ENCODE data around the gene APPL2. TPM values are rescaled to one million over a fixed set of nuclear protein-coding genes. Genes with fewer than 3 reads are reported as not detected.

APPL2 gene
- total and polyA plus RNA-seq, 2 donors (not counting 1 experiment from before 2014, with no cell fraction given), result 20.5 to 58.3 TPM

- WGBS (ENCODE audit: insufficient coverage), result 100% methylated on average over 2 of the region's 6 CpGs
- Mint-ChIP-seq H3K4me3 (no peak overlapping the region), H3K27ac (no peak overlapping the region), H3K9me3 (ENCODE audit: insufficient read depth) (no peaks in the 10 kb centered on the region), H3K4me1 (no peaks in the 10 kb centered on the region), H3K27me3 (peaks cover 20% of the 10 kb centered on the region)
- Histone ChIP-seq H4K20me1 (ENCODE audit: control insufficient read depth, insufficient read depth, low read length, poor library complexity, severe bottlenecking) (no peaks in the 10 kb centered on the region), H3K4me3 (ENCODE audit: control extremely low read depth in 1 of 5, extremely low read depth in 1 of 5, insufficient read depth in 1 of 5, low read depth in 2 of 5, low read length in 4 of 5) (no peak overlapping the region), H3K9ac (ENCODE audit: low read length) (no peak overlapping the region), H3K9me3 (ENCODE audit: control extremely low read depth in 1 of 3, control insufficient read depth in 2 of 3, insufficient read depth in 1 of 3, low read length in 2 of 3) (no peaks in the 10 kb centered on the region), H3K27me3 (replicated peaks in 1 of 4; ENCODE audit: control extremely low read depth in 1 of 4, control insufficient read depth in 3 of 4, insufficient read depth in 4 of 4, low read length in 3 of 4) (no peaks in the 10 kb centered on the region), H3K79me2 (ENCODE audit: control insufficient read depth, insufficient read depth, low read length) (no peaks in the 10 kb centered on the region), H3K4me1 (ENCODE audit: control insufficient read depth in 2 of 2, insufficient read depth in 2 of 2, low read length in 2 of 2) (no peaks in the 10 kb centered on the region), H3K4me2 (replicated peaks; ENCODE audit: low read depth, low read length, poor library complexity, severe bottlenecking) (no peak overlapping the region), H3K36me3 (replicated peaks in 1 of 2; ENCODE audit: control extremely low read depth in 1 of 2, control insufficient read depth in 1 of 2, extremely low read depth in 1 of 2, insufficient read depth in 2 of 2, low read length in 1 of 2) (no peaks in the 10 kb centered on the region), H2AFZ (ENCODE audit: insufficient read depth, low read depth, low read length, poor library complexity, severe bottlenecking) (no peak overlapping the region), H3K27ac (ENCODE audit: low read length in 2 of 2) (no peak overlapping the region)
- intact Hi-C loops (cut with micrococcal nuclease), result no loop called here
- ChIA-PET POLR2A (no interaction called here), CTCF (no interaction called here)
- ATAC-seq (ENCODE audit: low read depth) (no peak), DNase-seq (no peak)
- TF ChIP-seq CTCF (IDR thresholded peaks at IDR 0.05) (no peak), EZH2 (IDR thresholded peaks at IDR 0.05; ENCODE audit: borderline replicate concordance, insufficient read depth, low read depth, low read length, poor library complexity, severe bottlenecking) (no peak)
Observed at GRCh38 chr12:105280966-105281693, 45.2 kb upstream of the APPL2 start.

- peak; percentile 47 for DNase-seq
- no peaks in the 10 kb centered on the region for H3K4me1 Mint-ChIP-seq
- H3K4me1 ChIP-seq (ENCODE audit: control insufficient read depth in 2 of 2, insufficient read depth in 2 of 2, low read length in 2 of 2), result no peaks in the 10 kb centered on the region
- no peaks in the 10 kb centered on the region for H4K20me1 ChIP-seq (ENCODE audit: control insufficient read depth, insufficient read depth, low read length, poor library complexity, severe bottlenecking)
- H3K4me3 ChIP-seq (ENCODE audit: control extremely low read depth in 1 of 5, extremely low read depth in 1 of 5, insufficient read depth in 1 of 5, low read depth in 2 of 5, low read length in 4 of 5), result no peak overlapping the region
- H3K27ac Mint-ChIP-seq, result no peak overlapping the region
- no peak overlapping the region for H2AFZ ChIP-seq (ENCODE audit: insufficient read depth, low read depth, low read length, poor library complexity, severe bottlenecking)
- peaks cover 0 to 1% (median 0%) of the 10 kb centered on the region in 3 donors for H3K9me3 ChIP-seq (ENCODE audit: control extremely low read depth in 1 of 3, control insufficient read depth in 2 of 3, insufficient read depth in 1 of 3, low read length in 2 of 3)
- H3K4me3 Mint-ChIP-seq, result no peak overlapping the region
- intact Hi-C loops (cut with micrococcal nuclease), result loop anchor here (1.0 kb wide), 1 partner anchor 104 kb away; no protein-coding TSS in a partner anchor
- WGBS (ENCODE audit: insufficient coverage), result 57% methylated on average over 1 of the region's 6 CpGs
- H3K27ac ChIP-seq (ENCODE audit: low read length in 2 of 2), result no peak overlapping the region
- H3K27me3 ChIP-seq (replicated peaks in 1 of 4; ENCODE audit: control extremely low read depth in 1 of 4, control insufficient read depth in 3 of 4, insufficient read depth in 4 of 4, low read length in 3 of 4), result no peaks in the 10 kb centered on the region
- ChIA-PET CTCF (interaction anchor here (1.1 to 1.3 kb wide), 3 partner anchors 101 to 105 kb away, joined by 3 to 8 read pairs (median 6); no protein-coding TSS in a partner anchor), POLR2A (no interaction called here)
- ATAC-seq (ENCODE audit: low read depth), result no peak
- no peaks in the 10 kb centered on the region for H3K36me3 ChIP-seq (replicated peaks in 1 of 2; ENCODE audit: control extremely low read depth in 1 of 2, control insufficient read depth in 1 of 2, extremely low read depth in 1 of 2, insufficient read depth in 2 of 2, low read length in 1 of 2)
- TF ChIP-seq EZH2 (IDR thresholded peaks at IDR 0.05; ENCODE audit: borderline replicate concordance, insufficient read depth, low read depth, low read length, poor library complexity, severe bottlenecking) (no peak), CTCF (IDR thresholded peaks at IDR 0.05) (peak; percentile 59)
- no peak overlapping the region for H3K9ac ChIP-seq (ENCODE audit: low read length)
- H3K9me3 Mint-ChIP-seq (ENCODE audit: insufficient read depth), result no peaks in the 10 kb centered on the region
- no peak overlapping the region for H3K4me2 ChIP-seq (replicated peaks; ENCODE audit: low read depth, low read length, poor library complexity, severe bottlenecking)
- no peaks in the 10 kb centered on the region for H3K79me2 ChIP-seq (ENCODE audit: control insufficient read depth, insufficient read depth, low read length)
- H3K27me3 Mint-ChIP-seq, result peaks cover 14% of the 10 kb centered on the region
Observed at GRCh38 chr12:105279460-105280056, 43.6 kb upstream of the APPL2 start.

Measured in B cell (primary cell).